Right lobe of liver (tissue), 4 donors: ENCODE measurements around the gene H2AZ2.

Experiments used
- CTCF ChIP-seq, 4 donors: fragments of 200-600 bp in 3 of 4; fragments of 450-650 bp in 1 of 4; IDR thresholded peaks; one replicate each; pipeline versions ENCODE4 v1.5.1 to v1.8.0; 2016 to 2022; ENCODE audit warnings: antibody characterized with exemption in 4 of 4, mild to moderate bottlenecking in 2 of 4
- POLR2A ChIP-seq: fragments of 450-650 bp; IDR thresholded peaks from one replicate; pipeline ENCODE4 v1.6.1; 2017; ENCODE audit warnings: antibody characterized with exemption, mild to moderate bottlenecking
- donor health status: DM: no; HTN: no; CAD: no.
- donor health status: DM: no; HTN: no; CAD: no.
- donor health status: DM: no; HTN: yes; CAD: no.

DNA sequence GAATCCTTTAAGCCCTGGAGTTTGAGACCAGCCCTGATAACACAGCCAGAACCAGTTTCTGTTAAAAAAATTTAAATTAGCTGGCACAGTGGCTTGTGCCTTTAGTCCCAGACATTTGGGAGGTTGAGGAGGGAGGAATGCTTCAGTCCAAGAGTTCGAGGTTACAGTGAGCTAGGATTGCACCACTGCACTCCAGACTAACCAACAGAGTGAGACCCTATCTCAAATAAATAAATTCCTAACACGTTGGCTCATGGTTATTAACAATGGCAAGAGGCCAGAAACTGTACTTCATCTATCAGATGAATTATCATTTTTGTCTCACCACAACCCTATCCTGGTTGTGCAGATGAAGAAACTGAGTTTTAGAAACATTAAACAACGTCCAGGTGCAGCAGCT is 53.6 kb downstream of the H2AZ2 start:
- TF ChIP-seq CTCF (IDR thresholded peaks at IDR 0.05) (no peak), POLR2A (no peak)
